Measurements from ENCODE around the gene GOLGA6L26. TPM values are rescaled to one million over a fixed set of nuclear protein-coding genes. Genes with fewer than 3 reads are reported as not detected.

Gene GOLGA6L26, protein sequence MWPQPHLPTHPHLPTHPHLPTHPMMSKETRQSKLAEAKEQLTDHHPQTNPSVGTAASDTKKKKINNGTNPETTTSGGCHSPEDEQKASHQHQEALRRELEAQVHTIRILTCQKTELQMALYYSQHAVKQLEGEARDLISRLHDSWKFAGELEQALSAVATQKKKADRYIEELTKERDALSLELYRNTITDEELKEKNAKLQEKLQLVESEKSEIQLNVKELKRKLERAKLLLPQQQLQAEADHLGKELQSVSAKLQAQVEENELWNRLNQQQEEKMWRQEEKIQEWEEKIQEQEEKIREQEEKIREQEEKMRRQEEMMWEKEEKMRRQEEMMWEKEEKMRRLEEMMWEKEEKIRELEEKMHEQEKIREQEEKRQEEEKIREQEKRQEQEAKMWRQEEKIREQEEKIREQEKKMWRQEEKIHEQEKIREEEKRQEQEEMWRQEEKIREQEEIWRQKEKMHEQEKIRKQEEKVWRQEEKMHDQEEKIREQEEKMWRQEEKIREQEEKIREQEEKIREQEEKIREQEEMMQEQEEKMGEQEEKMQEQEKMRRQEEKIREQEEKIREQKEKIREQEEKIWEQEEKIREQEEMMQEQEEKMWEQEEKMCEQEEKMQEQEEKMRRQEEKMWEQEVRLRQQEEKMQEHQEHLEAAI
- not detected in 2 replicates for total RNA-seq

DNA sequence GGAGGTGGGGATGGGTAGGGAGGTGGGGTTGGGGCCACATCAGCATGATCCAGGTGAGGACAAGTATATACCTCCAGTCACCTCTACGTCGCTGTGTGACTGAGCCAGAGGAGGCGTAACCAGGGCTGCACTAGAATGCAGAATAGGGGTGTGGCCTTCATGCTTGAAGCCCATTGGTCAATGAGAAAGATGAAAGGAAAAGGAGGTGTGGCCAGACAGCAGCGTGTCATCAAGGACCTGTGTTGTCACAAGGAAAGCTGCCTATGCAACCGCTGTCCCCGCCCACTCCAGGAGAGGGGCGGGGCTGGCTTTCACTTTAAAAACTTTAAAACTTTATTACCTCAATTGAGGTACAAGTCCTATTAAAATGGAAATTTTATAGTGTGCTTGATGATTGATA is at the start of gene GOLGA6L26:
Gene GOLGA6L26 (minus strand): TSS at position 101 of the 400 bp plus-strand sequence. CDS start 61 bp downstream, at position 40.

DNA sequence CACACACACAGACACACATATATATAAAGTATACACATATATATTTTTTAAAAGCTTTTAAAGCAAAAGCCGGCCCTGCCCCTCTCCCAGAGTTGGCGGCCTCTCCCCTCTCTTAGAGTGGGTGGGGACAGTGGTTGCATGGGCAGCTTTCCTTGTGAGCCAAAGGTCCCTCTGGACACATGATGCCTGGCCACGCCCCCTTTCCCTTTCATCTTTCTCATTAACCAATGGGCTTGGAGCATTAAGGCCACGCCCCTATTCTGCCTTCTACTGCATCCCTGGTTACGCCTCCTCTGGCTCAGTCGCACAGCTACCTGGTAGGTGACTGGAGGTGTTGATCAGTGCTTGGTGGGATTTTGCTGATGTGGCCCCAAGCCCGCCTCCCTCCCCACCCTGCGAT is 20.5 kb upstream of the GOLGA6L26 start, which contains the start of gene GOLGA8S:
Gene GOLGA8S (plus strand): TSS at position 301 of the 400 bp plus-strand sequence. CDS start 62 bp downstream, at position 363.

Other genes with a start within 250 kb of the GOLGA6L26 start
- not detected in 2 replicates for gene GOLGA6L1, start 197.4 kb downstream of the GOLGA6L26 start, total RNA-seq
- not detected in 2 replicates for gene GOLGA8S, start 20.6 kb upstream of the GOLGA6L26 start, total RNA-seq
- gene GOLGA6L2, start 113.0 kb upstream of the GOLGA6L26 start, total RNA-seq = not detected in 2 replicates
- gene MKRN3, start 231.5 kb upstream of the GOLGA6L26 start, total RNA-seq = under 0.01 TPM in 1 of 2 replicates, not detected in the other